Activated T-helper 1 cell treated with anti-CD3 and anti-CD28 coated beads, Interleukin-12 subunit alpha, Interleukin-12 subunit beta, Interleukin-2, Interleukin-4 antibody, amounts not matched to agents 30 ng/mL and 10 ng/mL and 1 ng/mL, durations not matched to agents 14 hours and 24 hours and 36 hours (primary cell): Measurements from ENCODE around the gene SAP30BP. TPM values are rescaled to one million over a fixed set of nuclear protein-coding genes. Genes with fewer than 3 reads are reported as not detected.

Experiments used
- total RNA-seq: library from RNA; stranded (reverse); gene quantifications from 2 replicates; pipeline ENCODE4 v1.2.3, GENCODE V29; 2022

SAP30BP gene
- total RNA-seq, 1 donor from 2014 or later: 113 TPM

Other genes starting within 250 kb of the SAP30BP start
- 67.0 and 70.4 TPM in 2 replicates for gene TMEM94, start 210.7 kb upstream of the SAP30BP start, total RNA-seq
- gene CASKIN2, start 151.8 kb upstream of the SAP30BP start, total RNA-seq: 0.88 and 2.0 TPM in 2 replicates
- 65.9 and 72.6 TPM in 2 replicates for gene TSEN54, start 150.8 kb upstream of the SAP30BP start, total RNA-seq
- 7.1 and 8.2 TPM in 2 replicates for gene LLGL2, start 141.6 kb upstream of the SAP30BP start, total RNA-seq
- 16.2 and 18.1 TPM in 2 replicates for gene MYO15B, start 79.5 kb upstream of the SAP30BP start, total RNA-seq
- gene SMIM5, start 33.9 kb upstream of the SAP30BP start, total RNA-seq: 0.05 TPM in 1 of 2 replicates, not detected in the other
- gene RECQL5, start 184 bp upstream of the SAP30BP start, total RNA-seq: 29.9 and 34.1 TPM in 2 replicates
- gene ITGB4, start 54.1 kb downstream of the SAP30BP start, total RNA-seq: 1.4 and 2.7 TPM in 2 replicates
- gene GALK1, start 97.9 kb downstream of the SAP30BP start, total RNA-seq: 48.0 and 49.3 TPM in 2 replicates
- gene UNK, start 117.5 kb downstream of the SAP30BP start, total RNA-seq: 26.0 and 26.9 TPM in 2 replicates
- 185 and 186 TPM in 2 replicates for gene UNC13D, start 177.1 kb downstream of the SAP30BP start, total RNA-seq
- 68.8 and 74.4 TPM in 2 replicates for gene WBP2, start 188.0 kb downstream of the SAP30BP start, total RNA-seq
- 30.5 and 32.7 TPM in 2 replicates for gene TRIM47, start 211.2 kb downstream of the SAP30BP start, total RNA-seq
- 45.0 and 53.7 TPM in 2 replicates for gene TRIM65, start 229.6 kb downstream of the SAP30BP start, total RNA-seq
- gene MRPL38, start 237.5 kb downstream of the SAP30BP start, total RNA-seq: 151 and 160 TPM in 2 replicates